Ishikawa (cell line): ENCODE data around the gene SPOCK1.

ENCODE experiments used
- CEBPB ChIP-seq: IDR thresholded peaks from 2 replicates; pipeline ENCODE4 v1.6.1; 2012
- CREB1 ChIP-seq: IDR thresholded peaks from 2 replicates; pipeline ENCODE4 v1.6.1; 2012; ENCODE audit warnings: low read depth
- EGR1 ChIP-seq: IDR thresholded peaks from 2 replicates; pipeline ENCODE4 v1.6.1; 2012
- EP300 ChIP-seq: IDR thresholded peaks from 2 replicates; pipeline ENCODE4 v1.6.1; 2012; ENCODE audit warnings: borderline replicate concordance
- FOXM1 ChIP-seq: IDR thresholded peaks from 2 replicates; pipeline ENCODE4 v1.6.1; 2012; ENCODE audit warnings: low read depth, borderline replicate concordance
- MAX ChIP-seq: IDR thresholded peaks from 2 replicates; pipeline ENCODE4 v1.6.1; 2012
- NFIC ChIP-seq: IDR thresholded peaks from 2 replicates; pipeline ENCODE4 v1.6.1; 2012
- RAD21 ChIP-seq: IDR thresholded peaks from 2 replicates; pipeline ENCODE4 v1.6.1; 2012; ENCODE audit warnings: low read depth
- REST ChIP-seq: IDR thresholded peaks from 2 replicates; pipeline ENCODE4 v1.6.1; 2012; ENCODE audit warnings: low read depth, mild to moderate bottlenecking
- TAF1 ChIP-seq: IDR thresholded peaks from 2 replicates; pipeline ENCODE4 v1.6.1; 2012; ENCODE audit warnings: low read depth, mild to moderate bottlenecking
- TCF12 ChIP-seq: IDR thresholded peaks from 2 replicates; pipeline ENCODE4 v1.6.1; 2012; ENCODE audit warnings: low read depth
- TEAD4 ChIP-seq: IDR thresholded peaks from 2 replicates; pipeline ENCODE4 v1.6.1; 2012
- USF1 ChIP-seq: IDR thresholded peaks from 2 replicates; pipeline ENCODE4 v1.6.1; 2012
- YY1 ChIP-seq: IDR thresholded peaks from 2 replicates; pipeline ENCODE4 v1.6.1; 2012; ENCODE audit warnings: low read depth
- ZBTB7A ChIP-seq: IDR thresholded peaks from 2 replicates; pipeline ENCODE4 v1.6.1; 2012; ENCODE audit warnings: low read depth

Gene SPOCK1

GRCh38 chr5:137203011-137203632 is 296.0 kb downstream of the SPOCK1 start:
- TF ChIP-seq CEBPB (no peak), TCF12 (no peak), YY1 (no peak), NFIC (no peak), REST (no peak), USF1 (no peak), EP300 (no peak), TEAD4 (no peak), FOXM1 (no peak), ZBTB7A (no peak), TAF1 (no peak)

- TF ChIP-seq TCF12 = no peak
- no peak for TF ChIP-seq TEAD4
- TF ChIP-seq EGR1 = no peak
- no peak for TF ChIP-seq YY1
- no peak for TF ChIP-seq NFIC
- TF ChIP-seq CREB1 = no peak
- TF ChIP-seq CEBPB = no peak
- no peak for TF ChIP-seq TAF1
- no peak for TF ChIP-seq FOXM1
- TF ChIP-seq MAX = no peak
- no peak for TF ChIP-seq REST
- TF ChIP-seq USF1 = no peak
- TF ChIP-seq ZBTB7A = no peak
- no peak for TF ChIP-seq RAD21
- no peak for TF ChIP-seq EP300
These were observed 297.2 kb downstream of the SPOCK1 start for GRCh38 chr5:137201876-137202275.

- TF ChIP-seq TAF1 = no peak
- TF ChIP-seq ZBTB7A = no peak
- TF ChIP-seq MAX = no peak
- TF ChIP-seq REST = no peak
- TF ChIP-seq RAD21 = no peak
- no peak for TF ChIP-seq FOXM1
- TF ChIP-seq EGR1 = no peak
- no peak for TF ChIP-seq TCF12
- no peak for TF ChIP-seq EP300
- TF ChIP-seq CEBPB = no peak
- no peak for TF ChIP-seq NFIC
- no peak for TF ChIP-seq CREB1
- no peak for TF ChIP-seq TEAD4
- TF ChIP-seq YY1 = no peak
- no peak for TF ChIP-seq USF1
These were observed 298.0 kb downstream of the SPOCK1 start for GRCh38 chr5:137200906-137201700.

- TF ChIP-seq FOXM1 (no peak), USF1 (no peak), EP300 (no peak)
These were observed 299.2 kb downstream of the SPOCK1 start for GRCh38 chr5:137199966-137200365.
